Endothelial cell (in vitro differentiated cells): ENCODE measurements around the gene EEF1A2. TPM values are rescaled to one million over a fixed set of nuclear protein-coding genes. Genes with fewer than 3 reads are reported as not detected.

Source experiments
- DNase-seq: peaks from one replicate; pipeline ENCODE4 v3.0.0; 2021; ENCODE audit warnings: low spot score
- H3K27ac Mint-ChIP-seq: one replicate; pipeline ENCODE4 v1.8.0; 2021; ENCODE audit warnings: mixed read lengths, inconsistent platforms; ENCODE audit not compliant: unreplicated experiment
- H3K27me3 Mint-ChIP-seq: one replicate; pipeline ENCODE4 v1.8.0; 2021; ENCODE audit warnings: mild to moderate bottlenecking, moderate library complexity, mixed read lengths, inconsistent platforms; ENCODE audit not compliant: unreplicated experiment
- H3K36me3 Mint-ChIP-seq: one replicate; pipeline ENCODE4 v1.8.0; 2021; ENCODE audit warnings: mild to moderate bottlenecking, low read depth, mixed read lengths, inconsistent platforms; ENCODE audit not compliant: unreplicated experiment
- H3K4me1 Mint-ChIP-seq: one replicate; pipeline ENCODE4 v1.8.0; 2021; ENCODE audit warnings: mild to moderate bottlenecking, mixed read lengths, inconsistent platforms; ENCODE audit not compliant: unreplicated experiment
- H3K4me3 Mint-ChIP-seq: one replicate; pipeline ENCODE4 v1.8.0; 2021; ENCODE audit warnings: mild to moderate bottlenecking, mixed read lengths, inconsistent platforms; ENCODE audit not compliant: unreplicated experiment
- H3K9me3 Mint-ChIP-seq: one replicate; pipeline ENCODE4 v1.8.0; 2021; ENCODE audit warnings: mixed read lengths, inconsistent platforms; ENCODE audit not compliant: unreplicated experiment
- total RNA-seq: library from RNA; stranded (reverse); fragmentation: NEBNext Ultra II Directional; extraction: Animal tissue kit (Norgen Biotek cat#: 25700); gene quantifications from one replicate; pipeline ENCODE4 v1.2.1, GENCODE V29; 2021; ENCODE audit not compliant: unreplicated experiment
- TF ChIP-seq, protein P1 (sequence below): fragments of 200-600 bp; sonication (generic); IDR thresholded peaks from one replicate; pipeline ENCODE4 v1.5.0; 2021; ENCODE audit warnings: antibody characterized with exemption; ENCODE audit not compliant: unreplicated experiment

Gene EEF1A2
- total RNA-seq, 1 donor from 2014 or later, result 0.31 TPM

DNA sequence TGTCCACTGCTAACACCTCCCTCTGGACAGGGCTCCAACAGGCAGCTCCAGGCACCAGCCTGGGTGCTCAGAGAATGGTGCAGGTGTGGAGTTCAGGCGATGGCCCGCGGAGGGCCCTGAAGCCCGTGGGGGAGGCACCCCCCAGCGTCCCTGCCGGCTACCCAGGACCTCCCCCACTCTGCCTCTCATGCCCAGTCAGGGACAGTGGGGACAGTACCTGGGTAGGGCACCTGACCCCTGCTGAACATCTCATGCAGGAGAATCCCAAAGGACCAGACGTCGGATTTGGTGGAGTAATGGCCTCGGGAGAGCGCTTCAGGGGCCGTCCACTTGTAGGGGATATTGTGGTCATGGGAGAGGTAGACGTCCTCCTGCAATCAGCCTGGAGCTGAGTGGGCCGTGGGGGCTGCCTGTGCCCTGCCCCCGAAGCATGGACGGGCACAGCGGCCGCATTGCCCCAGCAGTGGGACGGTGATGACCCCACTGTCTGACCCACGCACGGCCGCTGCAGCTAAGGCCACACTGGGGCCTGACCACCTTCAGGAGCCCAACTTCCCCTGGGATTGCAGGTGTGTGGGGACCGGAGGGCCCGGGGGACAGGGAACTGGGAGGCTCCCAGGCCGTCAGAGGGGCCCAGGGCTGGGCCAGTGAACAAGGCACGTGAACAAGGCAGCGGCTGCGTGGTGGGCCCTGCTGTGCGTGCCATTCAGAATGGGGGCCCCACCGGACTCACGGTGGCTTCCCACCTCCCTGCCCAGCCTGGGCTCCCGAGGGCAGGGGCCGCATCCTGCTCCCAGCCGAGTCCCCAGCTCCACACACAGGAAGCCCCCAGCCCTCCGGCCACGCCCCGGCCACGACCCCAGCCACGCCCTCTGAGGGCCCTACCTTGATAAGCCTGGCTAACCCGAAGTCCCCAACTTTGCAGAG is 31.2 kb upstream of the EEF1A2 start:
- H3K9me3 Mint-ChIP-seq, result no peaks in the 10 kb centered on the region
- peaks cover 5% of the 10 kb centered on the region for H3K27me3 Mint-ChIP-seq
- no peaks in the 10 kb centered on the region for H3K4me1 Mint-ChIP-seq
- peaks cover 4% of the 10 kb centered on the region for H3K36me3 Mint-ChIP-seq
- H3K27ac Mint-ChIP-seq, result no peak overlapping the region
- no peak for DNase-seq
- TF ChIP-seq, protein P1, sequence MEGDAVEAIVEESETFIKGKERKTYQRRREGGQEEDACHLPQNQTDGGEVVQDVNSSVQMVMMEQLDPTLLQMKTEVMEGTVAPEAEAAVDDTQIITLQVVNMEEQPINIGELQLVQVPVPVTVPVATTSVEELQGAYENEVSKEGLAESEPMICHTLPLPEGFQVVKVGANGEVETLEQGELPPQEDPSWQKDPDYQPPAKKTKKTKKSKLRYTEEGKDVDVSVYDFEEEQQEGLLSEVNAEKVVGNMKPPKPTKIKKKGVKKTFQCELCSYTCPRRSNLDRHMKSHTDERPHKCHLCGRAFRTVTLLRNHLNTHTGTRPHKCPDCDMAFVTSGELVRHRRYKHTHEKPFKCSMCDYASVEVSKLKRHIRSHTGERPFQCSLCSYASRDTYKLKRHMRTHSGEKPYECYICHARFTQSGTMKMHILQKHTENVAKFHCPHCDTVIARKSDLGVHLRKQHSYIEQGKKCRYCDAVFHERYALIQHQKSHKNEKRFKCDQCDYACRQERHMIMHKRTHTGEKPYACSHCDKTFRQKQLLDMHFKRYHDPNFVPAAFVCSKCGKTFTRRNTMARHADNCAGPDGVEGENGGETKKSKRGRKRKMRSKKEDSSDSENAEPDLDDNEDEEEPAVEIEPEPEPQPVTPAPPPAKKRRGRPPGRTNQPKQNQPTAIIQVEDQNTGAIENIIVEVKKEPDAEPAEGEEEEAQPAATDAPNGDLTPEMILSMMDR, result no peak
- no peak overlapping the region for H3K4me3 Mint-ChIP-seq

DNA sequence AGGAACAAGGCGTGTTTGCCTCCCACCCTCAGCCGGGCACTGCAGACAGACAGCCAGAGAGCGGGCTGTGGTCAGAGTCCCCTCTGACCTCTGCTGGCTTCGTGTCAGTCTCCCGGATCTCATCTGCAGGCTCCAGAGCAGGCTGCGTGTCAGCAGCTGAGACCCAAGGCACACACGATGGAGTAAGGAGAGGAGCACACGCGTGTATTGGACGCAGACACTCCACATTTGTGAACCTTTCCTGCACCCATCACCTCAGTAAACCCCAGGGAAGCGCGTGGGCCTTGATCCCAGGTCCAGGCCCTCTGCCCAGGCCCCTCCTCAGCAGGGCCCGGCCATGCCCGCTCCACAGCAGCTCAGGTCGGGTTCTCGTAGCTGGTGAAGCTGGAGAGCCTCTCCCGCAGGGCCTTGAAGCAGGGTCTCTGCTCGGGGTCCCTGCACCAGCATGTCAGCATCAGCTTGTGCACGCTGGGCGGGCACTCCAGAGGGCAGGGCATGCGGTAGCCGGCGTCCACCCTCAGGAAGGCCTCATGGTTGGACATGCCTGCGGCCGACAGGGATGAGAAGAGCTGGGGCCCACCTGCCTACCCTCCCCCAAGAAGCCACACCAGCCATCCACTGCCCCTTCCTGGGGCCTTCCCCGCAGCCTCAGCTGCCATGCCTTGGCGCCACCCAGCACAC is 30.4 kb upstream of the EEF1A2 start:
- no peak for DNase-seq
- TF ChIP-seq, protein P1, result no peak
- Mint-ChIP-seq H3K4me1 (no peaks in the 10 kb centered on the region), H3K9me3 (no peaks in the 10 kb centered on the region), H3K4me3 (no peak overlapping the region), H3K27me3 (peaks cover 5% of the 10 kb centered on the region), H3K27ac (no peak overlapping the region), H3K36me3 (peaks cover 4% of the 10 kb centered on the region)

DNA sequence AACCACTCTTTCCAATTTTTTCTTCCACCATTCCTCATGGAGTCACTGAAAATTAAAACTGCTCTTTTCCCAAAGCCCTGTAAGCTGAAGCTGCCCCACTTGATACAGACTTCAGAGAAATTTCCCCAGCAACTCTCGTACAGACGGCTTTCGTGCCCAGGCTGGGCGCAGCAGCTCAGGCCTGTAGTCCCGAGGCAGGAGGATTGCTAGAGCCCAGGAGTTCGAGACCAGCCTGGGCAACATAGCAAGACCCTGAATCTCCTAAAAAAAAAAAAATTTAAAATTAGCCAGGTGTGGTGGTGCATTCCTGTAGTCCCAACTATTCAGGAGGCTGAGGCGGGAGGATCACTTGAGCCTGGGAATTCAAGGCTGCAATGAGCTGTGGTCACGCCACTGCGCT is 28.3 kb upstream of the EEF1A2 start:
- H3K27me3 Mint-ChIP-seq, result peaks cover 7% of the 10 kb centered on the region
- no peak overlapping the region for H3K27ac Mint-ChIP-seq
- DNase-seq, result no peak
- H3K36me3 Mint-ChIP-seq, result peaks cover 13% of the 10 kb centered on the region
- no peaks in the 10 kb centered on the region for H3K9me3 Mint-ChIP-seq
- H3K4me1 Mint-ChIP-seq, result no peaks in the 10 kb centered on the region
- H3K4me3 Mint-ChIP-seq, result no peak overlapping the region
- TF ChIP-seq, protein P1, result no peak

DNA sequence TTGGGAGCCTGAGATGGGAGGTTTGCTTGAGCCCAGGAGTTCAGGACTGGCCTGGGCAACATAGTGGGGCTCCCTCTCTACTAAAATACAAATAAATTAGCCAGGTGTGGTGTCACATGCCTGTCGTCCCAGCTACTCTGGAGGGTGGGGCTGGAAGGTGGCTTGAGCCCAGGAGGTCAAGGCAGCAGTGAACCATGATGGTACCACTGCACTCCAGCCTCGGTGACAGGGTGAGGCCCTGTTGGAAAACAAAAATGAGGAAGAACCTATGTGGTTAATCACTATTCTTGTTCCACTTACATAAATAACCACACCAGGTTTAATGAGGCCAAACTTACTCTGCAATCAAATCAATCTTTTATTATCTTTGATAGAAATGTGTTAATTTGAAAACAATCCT is 27.1 kb upstream of the EEF1A2 start:
- no peak for DNase-seq
- Mint-ChIP-seq H3K36me3 (peaks cover 10% of the 10 kb centered on the region), H3K27ac (no peak overlapping the region), H3K4me3 (no peak overlapping the region), H3K27me3 (peaks cover 10% of the 10 kb centered on the region), H3K9me3 (no peaks in the 10 kb centered on the region), H3K4me1 (no peaks in the 10 kb centered on the region)
- TF ChIP-seq, protein P1, result no peak

DNA sequence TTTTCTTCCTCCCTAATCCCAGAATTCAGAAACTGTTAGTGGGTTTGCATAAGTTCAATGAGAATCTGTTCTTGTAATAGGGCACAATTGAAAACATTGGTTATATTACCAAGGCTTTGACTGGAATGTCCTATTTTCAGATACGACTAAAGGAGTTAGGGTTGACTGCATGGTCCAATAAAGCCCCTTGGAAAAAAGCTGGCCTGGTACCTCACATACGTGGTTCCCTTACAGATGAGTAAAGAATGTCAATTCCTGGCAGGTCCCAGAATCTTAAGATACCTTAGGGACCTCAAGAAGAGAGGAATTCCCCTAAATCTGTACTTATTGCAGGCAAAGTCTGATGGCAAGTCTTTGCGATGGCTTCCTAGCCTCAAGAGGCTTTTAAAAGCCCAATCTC is 26.3 kb upstream of the EEF1A2 start:
- Mint-ChIP-seq H3K9me3 (no peaks in the 10 kb centered on the region), H3K36me3 (peaks cover 10% of the 10 kb centered on the region), H3K4me3 (no peak overlapping the region), H3K4me1 (no peaks in the 10 kb centered on the region), H3K27me3 (peaks cover 10% of the 10 kb centered on the region), H3K27ac (no peak overlapping the region)
- TF ChIP-seq, protein P1, result no peak
- no peak for DNase-seq
